ENCODE results near the gene TTC29.

- TF ChIP-seq POLR2A (IDR thresholded peaks at IDR 0.05) (no peak), POLR2AphosphoS5 (IDR thresholded peaks at IDR 0.05; ENCODE audit: insufficient read depth in 1 of 2, low read depth in 1 of 2) (no peak)
- TF ChIP-seq, protein P1, sequence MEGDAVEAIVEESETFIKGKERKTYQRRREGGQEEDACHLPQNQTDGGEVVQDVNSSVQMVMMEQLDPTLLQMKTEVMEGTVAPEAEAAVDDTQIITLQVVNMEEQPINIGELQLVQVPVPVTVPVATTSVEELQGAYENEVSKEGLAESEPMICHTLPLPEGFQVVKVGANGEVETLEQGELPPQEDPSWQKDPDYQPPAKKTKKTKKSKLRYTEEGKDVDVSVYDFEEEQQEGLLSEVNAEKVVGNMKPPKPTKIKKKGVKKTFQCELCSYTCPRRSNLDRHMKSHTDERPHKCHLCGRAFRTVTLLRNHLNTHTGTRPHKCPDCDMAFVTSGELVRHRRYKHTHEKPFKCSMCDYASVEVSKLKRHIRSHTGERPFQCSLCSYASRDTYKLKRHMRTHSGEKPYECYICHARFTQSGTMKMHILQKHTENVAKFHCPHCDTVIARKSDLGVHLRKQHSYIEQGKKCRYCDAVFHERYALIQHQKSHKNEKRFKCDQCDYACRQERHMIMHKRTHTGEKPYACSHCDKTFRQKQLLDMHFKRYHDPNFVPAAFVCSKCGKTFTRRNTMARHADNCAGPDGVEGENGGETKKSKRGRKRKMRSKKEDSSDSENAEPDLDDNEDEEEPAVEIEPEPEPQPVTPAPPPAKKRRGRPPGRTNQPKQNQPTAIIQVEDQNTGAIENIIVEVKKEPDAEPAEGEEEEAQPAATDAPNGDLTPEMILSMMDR (IDR thresholded peaks at IDR 0.05), result no peak
These were observed 15.0 kb downstream of the TTC29 start for GRCh38 chr4:146930673-146931072.

All from vagina (tissue), 2 donors.